Fibroblast of skin of left biceps (primary cell): Measurements from ENCODE around the gene E2F8.
A peak's percentile ranks its signal among the peaks of the same experiment; 100 is the strongest.

Source experiments
- DNase-seq, 2 experiments: peaks; one replicate each; pipeline ENCODE4 v3.0.0-alpha.2; 2013; ENCODE audit warnings: low read depth in 2 of 2

E2F8 gene

DNA sequence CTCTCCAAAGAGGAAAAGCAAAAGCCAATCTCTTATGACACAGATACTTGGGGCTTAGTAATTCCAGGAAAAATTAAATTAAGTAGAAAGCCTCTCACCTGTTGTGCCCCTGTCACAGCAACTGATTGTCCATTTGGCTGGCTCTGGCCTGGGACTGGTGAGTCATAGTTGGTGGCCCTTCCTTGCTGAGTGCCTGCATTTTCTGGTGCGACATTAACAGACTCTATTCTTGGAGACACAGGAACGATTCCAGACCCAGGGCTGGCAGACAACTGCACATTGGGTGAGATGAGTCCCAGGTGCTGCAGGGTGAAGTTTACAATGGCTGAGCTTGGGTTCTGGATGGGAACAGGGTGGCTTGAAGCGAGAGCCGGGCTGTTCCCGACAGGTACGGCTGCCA, 15.6 kb downstream of the E2F8 start:
- DNase-seq: no peak

DNA sequence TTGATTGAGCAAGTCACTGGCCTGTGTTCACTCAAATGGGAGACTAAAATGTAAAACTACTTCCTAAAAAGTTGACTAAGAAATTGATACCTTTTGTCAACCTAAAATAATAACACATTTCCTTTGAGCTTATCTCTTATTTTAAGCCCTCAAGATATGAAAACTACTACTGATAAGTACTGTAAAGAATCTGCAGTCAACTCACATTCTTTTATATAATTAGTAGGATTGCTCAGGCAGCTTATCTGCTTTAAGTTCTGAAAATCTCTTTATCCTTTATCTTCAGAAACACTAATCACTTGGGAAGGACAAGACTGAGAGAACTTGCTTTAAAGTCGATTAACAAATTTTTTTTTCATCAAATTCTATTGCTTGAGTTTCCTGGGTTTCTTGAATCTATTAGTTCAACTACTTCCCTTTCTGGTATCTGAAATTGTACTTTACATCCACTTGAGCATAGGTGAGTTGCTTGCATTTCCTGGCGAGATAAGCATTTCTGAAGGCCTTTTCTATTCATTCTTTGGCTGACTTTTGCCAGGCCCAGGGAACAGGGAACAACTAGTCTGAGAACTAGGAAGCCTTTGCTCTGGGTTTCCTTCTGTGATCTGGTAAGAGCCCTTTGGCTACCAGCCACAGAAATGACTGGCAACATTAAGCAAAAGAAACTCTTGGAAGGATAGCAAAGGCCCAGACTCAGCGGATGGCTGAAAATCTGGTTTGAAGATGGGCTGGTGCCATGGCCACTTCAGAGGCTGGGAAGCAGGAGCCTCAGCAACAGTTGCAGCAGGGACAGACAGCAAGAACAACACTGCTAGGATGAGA, 19.6 kb downstream of the E2F8 start:
- DNase-seq: no peak

DNA sequence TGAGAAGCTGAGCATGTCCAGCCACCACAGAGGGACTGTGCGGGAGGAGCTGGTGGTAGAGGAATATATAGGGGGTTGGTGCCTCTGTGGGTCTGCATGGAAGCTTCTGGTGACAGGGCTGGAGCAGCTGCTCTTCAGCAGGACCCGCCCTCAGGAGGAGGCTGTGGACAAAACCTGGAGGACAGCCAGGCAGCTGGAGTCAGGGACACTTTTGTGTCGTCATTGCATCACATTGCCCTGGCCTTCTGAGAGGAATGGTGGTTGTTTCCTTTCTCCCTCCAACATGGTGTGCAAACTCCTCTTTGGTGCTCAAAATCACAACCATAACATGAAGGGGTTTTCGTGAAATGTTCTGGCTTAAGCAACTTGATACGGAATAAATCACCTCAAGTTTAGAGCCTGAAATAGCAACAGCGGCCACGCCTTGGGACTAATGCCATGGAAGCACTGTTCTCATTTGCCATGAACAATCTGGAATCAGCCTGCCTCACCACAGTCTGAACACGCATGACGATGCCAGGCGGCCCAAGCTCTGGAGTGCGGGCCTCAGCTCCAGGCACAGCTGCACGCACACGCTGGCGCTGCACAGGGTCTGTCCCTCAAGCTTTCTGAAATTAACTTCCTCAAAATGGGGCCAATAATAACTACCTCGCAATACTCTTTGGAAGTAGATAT, 21.8 kb downstream of the E2F8 start:
- no peak for DNase-seq

DNA sequence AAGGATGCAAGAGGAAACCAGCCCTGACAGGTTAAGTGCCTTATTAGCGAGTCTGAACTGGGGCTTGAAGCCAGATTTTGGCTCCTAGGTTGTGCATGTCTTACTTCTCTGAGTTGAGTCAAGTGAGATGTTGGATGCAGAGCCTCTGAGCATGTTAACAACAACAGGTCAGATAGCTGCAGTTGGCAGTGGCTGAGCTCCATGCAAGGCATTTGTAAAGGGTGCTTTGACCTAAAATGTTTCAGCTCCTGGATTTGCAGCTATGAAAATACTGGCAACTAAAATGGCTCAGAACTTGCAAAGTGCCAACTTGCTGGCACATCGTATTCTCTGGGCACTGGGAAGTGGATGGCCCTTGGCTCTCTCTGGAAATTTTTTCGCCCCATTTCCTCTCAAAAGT, 22.5 kb downstream of the E2F8 start:
- DNase-seq: no peak

DNA sequence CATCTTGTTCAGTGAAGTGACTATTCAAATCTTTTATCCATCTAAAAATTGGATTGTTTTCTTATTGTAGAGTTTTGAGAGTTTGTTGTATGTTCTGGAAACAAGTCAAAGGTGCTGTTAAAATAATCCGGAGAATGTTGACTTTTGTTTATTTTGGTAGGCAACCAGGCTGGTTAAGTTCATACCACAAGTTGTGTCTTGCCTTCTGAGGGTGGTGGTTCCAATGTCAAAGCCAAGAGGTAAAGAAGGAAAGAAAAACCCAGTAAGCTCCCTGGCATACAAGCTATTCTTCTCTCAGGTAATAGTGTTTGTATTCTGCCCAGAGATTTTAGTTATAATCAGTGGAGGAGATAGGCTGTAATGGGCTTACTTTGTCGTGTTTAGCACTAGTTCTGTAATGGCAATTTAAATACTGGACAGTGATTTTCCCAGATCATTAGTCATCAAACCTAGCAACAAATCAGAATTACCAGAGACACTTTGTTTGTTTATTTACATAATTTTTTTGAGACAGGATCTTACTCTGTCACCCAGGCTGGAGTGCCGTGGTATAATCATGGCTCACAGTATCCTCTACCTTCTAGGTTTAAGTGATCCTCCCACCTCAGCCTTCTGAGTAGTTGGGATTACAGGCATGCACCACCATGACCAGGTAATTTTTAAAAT, 23.9 kb downstream of the E2F8 start:
- DNase-seq: no peak

DNA sequence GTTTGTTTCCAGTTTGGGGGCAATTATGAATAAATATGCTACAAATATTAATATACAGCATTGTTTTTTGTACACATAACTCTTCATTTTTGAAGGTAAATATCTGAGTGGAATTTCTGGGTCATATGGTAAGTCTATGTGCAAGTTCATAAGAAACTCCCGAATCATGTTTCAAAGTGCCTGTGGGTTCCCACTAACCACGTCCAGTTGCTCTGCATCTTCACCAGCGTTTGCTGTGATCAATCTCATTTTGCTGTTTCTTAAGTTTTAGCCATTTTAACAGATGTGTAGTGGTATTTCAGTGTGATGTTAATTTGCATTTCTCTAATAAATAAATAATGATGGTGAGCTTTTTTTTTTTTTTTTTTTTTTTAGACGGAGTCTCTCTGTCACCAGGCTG, 24.7 kb downstream of the E2F8 start:
- no peak for DNase-seq

DNA sequence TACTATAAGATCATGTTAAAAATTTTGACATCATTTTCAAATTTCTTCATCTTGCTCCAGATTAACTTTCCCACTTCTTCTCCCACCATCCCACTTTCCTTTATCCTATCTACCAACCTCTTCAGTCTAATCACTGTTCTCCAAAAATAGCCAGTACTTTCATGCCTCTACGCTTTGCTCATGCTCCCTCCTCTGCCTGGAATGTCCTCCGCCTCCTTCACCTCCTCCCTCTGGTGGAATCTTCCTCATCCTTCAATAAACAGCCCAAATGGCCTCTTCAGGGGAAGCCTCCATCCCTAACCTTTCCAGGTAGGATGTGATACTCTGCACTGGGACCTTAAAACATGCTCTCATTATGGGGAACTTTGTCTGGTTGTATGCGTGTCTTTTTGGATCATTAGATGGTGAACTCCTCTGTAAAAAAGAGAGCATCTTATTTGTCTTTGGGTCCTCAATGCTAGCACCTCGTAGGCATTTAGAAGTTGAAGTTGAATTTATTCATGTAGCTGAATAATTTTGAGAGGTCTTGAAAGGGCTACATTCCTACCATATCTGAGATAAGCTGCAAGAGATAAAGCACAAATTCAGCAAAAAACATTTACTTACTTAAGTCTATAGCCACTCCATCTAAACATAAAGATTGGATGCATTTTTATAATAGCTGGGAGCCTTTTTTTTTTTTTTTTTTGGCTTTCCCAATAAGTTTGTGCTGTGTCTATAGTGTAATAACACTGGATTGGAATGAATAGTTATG, 31.0 kb downstream of the E2F8 start:
- no peak for DNase-seq

DNA sequence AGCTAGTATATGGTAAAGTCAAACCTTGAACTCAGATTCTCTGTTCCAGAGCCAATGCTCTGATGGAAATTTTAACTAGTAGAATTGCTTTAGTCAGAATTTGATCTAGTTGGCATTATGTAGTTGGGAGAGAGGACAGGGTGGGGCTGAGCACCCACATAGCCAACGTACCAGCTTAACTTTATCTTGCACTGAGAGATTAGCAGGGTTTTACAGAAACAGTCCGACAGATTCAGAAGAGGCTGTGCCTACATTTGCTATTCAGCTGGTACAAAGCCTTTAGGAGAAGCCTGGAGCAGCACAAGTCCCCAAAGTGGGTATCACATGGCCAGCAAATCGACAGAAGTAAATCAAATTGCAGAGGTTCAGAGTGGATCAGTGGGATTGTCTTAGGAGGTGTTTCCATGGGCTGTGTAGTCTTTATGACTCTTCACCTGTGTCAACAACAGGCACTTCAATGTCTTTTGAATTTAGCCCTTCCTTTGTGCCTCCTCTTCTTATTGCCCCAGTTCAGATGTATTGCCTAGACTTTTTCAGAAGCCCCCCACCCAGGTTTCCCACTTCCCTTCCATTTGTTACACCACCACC, 31.7 kb downstream of the E2F8 start:
- no peak for DNase-seq

DNA sequence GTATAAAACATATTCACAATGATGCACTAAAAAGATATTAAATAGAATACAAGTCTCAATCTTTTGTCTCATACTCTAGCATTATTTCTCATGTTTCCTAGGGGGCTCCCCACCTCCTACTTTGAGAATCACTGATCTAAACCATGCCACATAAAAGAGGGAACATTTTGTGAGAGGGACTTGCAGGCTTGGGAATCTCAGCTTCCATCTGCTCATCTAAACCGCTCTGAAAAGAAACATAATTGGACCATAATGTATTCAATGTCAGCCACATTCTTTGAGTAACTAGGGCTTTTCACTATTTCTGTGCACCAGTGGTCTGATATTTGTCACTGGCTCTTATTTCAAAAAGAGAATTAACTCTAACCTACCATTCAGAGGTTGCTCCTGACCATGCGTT, 32.6 kb downstream of the E2F8 start:
- no peak for DNase-seq

DNA sequence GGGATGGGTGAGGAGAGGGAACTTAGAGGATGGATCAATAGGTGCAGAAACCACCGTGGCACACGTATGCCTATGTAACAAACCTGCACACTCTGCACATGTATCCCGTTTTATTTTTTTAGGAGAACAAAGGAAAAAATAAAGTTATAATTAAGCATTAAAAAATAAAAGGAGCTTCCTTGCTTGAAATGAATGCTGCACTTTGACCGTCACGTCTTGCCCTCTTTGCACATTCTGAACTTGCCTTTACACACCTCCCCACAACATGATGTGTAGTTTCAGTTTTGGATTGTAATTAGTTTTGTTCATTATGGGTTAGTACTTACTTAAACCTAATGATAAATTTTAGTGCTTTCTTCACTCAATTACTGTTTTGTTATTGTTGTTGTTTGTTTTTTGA, 35.9 kb downstream of the E2F8 start:
- DNase-seq: no peak

DNA sequence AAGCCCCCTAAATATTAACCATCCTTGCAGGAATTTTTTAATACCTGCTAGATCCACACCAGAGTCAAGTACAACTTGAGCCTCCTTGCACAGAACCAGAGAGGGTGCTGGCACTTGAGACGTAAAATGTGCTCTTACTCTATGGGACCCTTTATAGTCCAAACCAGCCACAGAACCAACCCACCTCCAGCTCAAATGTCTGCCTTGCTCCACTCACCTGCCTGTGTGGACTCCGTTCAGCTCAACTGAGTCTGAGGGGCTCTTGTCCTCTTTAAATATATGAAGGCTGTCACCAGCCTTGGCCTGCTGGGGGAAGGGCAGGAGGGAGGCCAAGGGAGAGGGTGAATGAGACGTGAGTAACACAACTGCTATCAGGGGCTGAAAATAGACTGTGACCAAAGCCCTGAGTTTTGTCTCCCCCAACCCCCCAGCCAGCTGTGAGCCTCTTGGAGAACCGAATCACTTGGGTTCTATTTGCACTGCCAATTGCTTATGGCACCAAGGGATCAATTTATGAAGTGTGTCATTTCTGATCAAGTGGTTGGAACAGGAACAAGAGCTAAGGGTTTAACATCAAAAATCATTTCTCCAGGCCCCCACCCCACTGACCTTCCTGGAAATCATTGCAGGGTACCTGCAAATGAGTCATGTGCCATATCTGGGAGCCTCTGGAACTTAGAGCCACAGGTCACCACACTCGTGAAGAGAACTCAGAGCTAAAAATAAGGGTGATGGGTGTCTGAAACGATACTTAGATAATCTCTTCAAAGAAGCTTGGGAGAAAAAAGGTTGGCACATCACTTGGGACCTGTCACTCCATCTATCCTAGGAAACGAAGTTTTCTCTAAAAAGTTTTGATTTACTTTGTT, 38.8 kb downstream of the E2F8 start, which contains the start of gene CSRP3:
CSRP3 (minus strand) TSS at position 247 of the 869 bp plus-strand sequence. CDS start 9,535 bp downstream, outside the sequence.
- no peak for DNase-seq

DNA sequence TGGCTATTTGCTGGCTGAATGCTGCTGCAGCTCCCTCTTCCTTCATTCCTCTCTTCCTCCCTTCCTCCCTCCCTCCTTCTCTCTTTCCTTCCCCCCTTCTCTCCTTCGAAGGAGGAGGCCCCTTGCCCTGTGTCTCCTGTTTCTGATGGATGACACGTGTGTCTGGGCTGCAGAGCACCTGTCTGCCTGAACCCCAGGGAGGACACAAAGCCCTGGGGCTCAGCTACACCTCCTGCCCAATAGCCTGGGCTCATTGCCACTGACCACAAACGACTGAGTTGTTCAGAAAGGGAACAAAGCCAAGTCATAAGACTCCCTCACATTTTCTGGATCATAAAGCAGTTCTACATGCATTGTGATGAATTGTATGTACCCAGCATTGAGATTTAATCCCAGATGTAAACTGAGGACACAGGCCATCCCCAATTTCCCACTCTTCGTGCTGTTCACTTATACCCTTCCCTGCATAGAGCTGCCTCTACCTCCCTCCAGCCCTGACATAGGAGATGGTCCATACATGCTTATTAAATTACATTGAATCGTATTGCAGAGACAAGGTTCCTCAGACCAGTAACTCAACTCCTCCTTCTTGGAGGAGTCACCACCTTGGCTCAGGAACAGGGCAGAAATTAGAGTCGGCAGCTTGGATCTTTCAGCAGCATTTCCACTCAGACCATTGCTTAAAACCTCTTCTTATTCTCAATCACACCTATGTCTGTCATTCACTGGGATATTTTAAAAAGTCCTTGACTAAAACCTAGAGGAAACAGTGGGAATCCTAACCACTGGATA, 40.1 kb downstream of the E2F8 start:
- peak; percentile 10 to 20 for DNase-seq

DNA sequence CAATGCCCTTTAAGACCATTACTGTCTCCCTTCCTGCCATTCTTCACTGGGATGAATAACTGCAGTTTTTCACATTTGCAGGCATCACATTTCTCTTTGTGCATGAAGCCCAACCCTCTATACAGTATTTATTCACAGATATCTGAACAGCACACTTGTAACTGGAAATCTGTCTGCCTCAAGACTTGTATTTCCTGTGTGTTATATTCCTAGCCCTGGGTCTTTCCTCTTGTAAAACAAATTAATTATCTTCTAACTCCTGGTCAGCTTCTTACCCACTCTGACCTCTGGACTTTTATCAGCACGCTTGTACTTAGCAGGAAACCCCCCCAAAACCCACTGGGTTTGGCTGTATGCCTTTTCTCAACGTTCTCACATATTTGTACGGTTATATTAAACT, 41.0 kb downstream of the E2F8 start:
- no peak for DNase-seq

DNA sequence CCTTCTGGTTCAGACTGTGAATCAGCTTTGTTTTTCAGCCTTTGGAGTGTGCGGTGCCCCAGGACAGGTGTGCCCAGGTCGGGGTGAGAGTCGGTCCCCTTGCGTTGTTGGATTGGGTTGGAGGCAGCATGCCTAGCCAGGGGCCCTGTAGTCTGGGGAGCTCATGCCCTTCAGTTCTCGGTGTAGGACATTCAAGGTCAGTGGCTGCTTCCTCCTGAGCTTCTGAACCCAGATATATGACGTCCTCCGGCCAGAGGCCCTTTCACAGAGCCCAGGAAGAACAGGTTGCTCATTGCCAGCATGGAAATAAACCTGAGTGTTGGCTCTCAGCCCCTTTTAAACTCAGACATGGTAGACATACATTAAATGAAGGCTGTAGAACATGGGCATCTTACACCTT, 41.7 kb downstream of the E2F8 start:
- DNase-seq: no peak

DNA sequence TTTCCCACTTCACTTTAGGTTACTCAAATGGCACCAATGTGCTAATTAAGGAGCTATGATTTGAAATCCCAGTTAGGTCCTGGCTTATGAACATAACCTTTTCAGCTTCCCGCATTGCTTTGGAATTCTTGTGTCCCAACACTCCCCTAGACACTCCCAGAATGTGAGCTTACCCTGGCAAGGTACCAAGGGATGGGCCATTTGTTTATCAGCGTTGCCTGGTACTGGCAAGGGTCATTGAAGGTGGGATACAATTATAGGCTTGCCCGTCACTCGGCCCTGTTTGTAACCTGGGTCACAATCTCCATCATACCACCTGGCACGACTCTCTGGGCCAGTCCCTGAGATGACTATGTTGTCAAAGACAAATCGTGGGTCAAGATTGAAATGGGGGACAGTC, 44.3 kb downstream of the E2F8 start:
- DNase-seq: no peak

DNA sequence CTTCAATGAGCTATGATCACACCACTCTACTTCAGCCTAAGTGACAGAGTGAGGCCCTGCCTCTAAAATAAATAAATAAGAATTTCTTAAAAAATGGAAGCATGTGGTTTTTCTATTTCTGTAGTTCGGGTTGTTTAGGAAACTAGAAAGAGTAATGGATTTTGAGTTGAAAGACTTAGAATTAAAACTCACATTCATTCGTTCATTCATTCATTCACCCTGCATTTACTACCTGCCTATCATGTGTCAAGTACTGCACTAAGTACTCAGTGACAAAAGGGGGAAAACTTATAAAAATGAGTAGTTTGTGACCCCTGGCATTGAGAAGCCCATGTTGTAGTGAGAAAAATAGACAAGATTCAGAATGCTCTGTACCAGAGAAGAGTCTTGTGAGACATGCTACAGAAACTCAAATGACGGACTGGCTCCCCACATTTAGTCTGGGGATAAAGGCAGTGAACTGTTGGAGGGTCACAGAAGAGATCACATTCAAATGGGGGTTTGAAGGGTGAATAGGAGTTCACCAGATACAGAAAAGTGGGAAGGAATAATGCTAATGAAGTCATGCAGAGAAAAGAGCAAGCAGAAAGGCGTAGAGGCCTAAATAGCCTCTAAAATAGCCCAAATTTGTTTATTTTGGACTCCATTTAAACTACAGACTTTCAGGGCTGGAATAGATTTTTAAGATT, 46.0 kb downstream of the E2F8 start:
- no peak for DNase-seq

DNA sequence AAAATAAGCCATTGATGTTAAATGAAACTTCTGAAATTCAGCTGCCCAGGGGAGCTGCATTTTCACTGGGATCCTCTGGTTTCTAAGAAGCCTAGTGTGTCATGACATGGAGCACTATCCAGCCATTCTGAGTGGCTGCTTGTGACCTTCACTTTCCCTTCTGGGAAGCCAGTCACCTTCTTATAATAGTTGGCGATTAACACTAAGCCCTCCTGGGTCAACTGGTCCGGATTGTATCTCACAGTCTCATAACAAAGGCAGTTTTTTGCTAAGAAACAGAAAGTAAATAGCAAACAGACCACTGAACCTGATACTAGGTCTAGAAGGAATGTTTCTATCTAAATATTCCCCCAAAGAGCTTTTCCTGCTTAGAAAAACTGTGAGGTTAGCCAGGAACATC, 46.8 kb downstream of the E2F8 start:
- no peak for DNase-seq

DNA sequence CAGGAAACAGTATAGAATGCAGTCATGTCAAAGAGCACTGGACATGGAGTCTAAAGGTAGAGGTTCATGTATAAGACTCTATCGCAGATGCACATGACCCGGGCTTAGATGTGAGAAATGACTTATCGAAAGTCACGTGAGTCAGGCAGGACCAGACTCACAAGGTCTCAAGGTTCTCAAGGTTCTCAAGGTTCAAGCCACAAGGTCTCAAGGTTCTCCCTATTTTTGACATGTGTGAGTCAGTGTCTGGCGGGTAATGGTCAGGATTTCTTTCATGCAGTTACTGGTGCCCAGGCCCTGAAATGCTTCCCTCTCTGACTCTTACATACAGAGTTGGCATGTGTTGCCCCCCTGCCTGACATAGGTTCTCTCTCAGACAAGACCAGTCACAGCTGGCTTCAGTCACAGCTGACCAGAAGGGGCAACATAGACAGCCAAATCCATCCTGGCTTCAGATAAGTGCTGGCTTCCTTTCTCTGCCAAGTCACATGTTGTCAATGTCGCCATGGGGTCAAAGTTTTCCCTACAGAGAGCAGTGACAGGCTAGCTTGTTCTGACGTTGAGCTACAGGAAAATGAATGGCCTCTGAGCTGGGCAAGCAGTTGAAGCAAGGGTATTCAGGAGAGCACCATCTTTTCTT, 49.1 kb downstream of the E2F8 start:
- DNase-seq: no peak

DNA sequence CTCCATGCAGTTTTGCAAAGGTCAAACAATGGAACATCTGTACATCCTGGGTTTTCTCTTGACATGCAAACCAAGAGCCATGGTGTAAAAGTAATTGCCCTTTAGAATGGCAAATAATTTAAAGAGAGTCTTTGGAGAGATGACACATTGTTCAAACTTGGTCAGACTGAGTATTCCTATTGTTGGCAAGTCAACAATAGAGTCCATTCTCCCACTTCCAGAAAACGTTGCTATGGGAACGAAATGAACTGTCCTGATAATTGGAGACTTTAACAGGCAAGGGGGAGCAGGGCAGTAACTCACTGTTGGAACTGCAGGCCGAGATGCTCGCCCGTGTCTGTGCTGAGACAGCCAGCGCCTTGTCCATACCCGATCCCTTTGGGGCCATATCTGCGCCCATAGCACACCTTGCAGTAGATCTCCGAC, 52.9 kb downstream of the E2F8 start:
- no peak for DNase-seq
